Measurements from ENCODE around the gene TBC1D16.

DNA sequence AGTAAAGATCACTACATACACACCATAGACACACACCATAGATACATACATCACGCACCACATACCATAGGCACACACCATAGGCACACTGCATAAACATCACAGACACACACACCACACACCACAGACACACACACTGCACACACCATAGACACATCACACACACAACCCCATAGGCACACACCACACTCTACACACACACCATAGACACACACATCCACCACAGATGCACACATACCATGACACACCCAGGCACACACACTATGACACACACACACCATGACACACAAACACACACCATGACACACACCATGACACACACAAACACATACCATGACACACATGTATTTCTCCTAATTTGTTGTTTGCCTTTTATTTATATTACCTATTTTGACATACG, 14.1 kb downstream of the TBC1D16 start:
- TF ChIP-seq, protein P1, sequence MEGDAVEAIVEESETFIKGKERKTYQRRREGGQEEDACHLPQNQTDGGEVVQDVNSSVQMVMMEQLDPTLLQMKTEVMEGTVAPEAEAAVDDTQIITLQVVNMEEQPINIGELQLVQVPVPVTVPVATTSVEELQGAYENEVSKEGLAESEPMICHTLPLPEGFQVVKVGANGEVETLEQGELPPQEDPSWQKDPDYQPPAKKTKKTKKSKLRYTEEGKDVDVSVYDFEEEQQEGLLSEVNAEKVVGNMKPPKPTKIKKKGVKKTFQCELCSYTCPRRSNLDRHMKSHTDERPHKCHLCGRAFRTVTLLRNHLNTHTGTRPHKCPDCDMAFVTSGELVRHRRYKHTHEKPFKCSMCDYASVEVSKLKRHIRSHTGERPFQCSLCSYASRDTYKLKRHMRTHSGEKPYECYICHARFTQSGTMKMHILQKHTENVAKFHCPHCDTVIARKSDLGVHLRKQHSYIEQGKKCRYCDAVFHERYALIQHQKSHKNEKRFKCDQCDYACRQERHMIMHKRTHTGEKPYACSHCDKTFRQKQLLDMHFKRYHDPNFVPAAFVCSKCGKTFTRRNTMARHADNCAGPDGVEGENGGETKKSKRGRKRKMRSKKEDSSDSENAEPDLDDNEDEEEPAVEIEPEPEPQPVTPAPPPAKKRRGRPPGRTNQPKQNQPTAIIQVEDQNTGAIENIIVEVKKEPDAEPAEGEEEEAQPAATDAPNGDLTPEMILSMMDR (conservative IDR thresholded peaks at IDR 0.05; ENCODE audit: low read length), result no peak
- no peak for TF ChIP-seq EZH2phosphoT487 (IDR thresholded peaks at IDR 0.05; ENCODE audit: borderline replicate concordance)

All from Loucy (cell line).